Nephron progenitor cell (in vitro differentiated cells): ENCODE measurements around the gene PKD1L1.

Source experiments
- DNase-seq: peaks from one replicate; pipeline ENCODE4 v3.0.0; 2021
- H3K27ac Mint-ChIP-seq: 2 replicates; pipeline ENCODE4 v1.8.0; 2021; ENCODE audit warnings: mild to moderate bottlenecking, moderate library complexity, mixed read lengths
- H3K27me3 Mint-ChIP-seq: 2 replicates; pipeline ENCODE4 v1.8.0; 2021; ENCODE audit warnings: mild to moderate bottlenecking, low read depth, mixed read lengths; ENCODE audit not compliant: poor library complexity
- H3K36me3 Mint-ChIP-seq: 2 replicates; pipeline ENCODE4 v1.8.0; 2021; ENCODE audit warnings: low read depth, mixed read lengths
- H3K4me1 Mint-ChIP-seq: 2 replicates; pipeline ENCODE4 v1.8.0; 2021; ENCODE audit warnings: mixed read lengths
- H3K4me3 Mint-ChIP-seq: 2 replicates; pipeline ENCODE4 v1.8.0; 2021; ENCODE audit warnings: mild to moderate bottlenecking, moderate library complexity, mixed read lengths
- H3K9me3 Mint-ChIP-seq: 2 replicates; pipeline ENCODE4 v1.8.0; 2021; ENCODE audit warnings: mild to moderate bottlenecking, moderate library complexity, mixed read lengths
- TF ChIP-seq, protein P1 (sequence below): fragments of 200-600 bp; sonication (generic); IDR thresholded peaks from 2 replicates; pipeline ENCODE4 v1.5.0; 2021; ENCODE audit warnings: antibody characterized with exemption

Gene PKD1L1

DNA sequence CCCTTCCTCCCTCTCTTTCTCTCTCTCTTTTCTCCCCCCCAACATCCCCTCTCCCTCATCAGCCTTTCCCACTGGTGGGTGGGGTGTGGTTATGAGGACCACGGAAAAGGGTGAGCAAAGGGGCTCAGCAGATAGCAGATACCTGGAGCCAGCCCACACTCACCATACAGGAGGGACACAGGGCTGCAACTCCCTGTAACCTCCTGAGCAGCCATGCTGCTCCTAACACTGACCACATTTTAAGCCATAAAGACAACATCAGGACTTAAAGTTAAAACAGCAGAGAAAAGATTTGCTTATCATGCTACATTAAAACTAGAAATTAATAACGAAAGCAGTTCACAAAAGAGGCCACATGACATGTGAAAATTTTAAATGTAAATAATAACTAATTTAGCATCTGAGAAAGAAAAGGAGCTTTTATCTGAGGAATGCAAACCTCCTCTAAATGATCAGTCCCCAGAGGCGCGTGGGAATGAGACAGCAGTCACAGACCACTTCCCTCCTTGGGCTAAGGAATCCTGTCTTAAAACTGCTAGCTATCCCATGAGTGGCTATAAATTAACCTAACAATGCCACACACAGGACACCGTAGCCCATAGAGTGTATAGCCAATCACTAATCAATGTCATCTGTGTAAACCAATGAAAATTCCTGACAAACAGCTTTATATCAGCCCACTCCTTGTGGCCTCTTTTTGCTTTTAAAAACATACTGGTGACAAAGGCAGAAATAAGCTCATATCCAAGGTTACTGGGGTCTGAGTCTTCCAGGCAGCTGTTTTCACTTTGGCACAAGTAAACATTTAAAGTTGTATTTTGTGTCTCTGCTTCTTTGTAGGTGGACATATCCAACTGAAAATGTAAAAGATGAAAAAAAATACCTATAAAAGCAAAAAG is 33.3 kb downstream of the PKD1L1 start:
- peak overlapping the region; percentile 22 for H3K4me3 Mint-ChIP-seq
- H3K36me3 Mint-ChIP-seq = peaks cover 51% of the 10 kb centered on the region
- TF ChIP-seq, protein P1, sequence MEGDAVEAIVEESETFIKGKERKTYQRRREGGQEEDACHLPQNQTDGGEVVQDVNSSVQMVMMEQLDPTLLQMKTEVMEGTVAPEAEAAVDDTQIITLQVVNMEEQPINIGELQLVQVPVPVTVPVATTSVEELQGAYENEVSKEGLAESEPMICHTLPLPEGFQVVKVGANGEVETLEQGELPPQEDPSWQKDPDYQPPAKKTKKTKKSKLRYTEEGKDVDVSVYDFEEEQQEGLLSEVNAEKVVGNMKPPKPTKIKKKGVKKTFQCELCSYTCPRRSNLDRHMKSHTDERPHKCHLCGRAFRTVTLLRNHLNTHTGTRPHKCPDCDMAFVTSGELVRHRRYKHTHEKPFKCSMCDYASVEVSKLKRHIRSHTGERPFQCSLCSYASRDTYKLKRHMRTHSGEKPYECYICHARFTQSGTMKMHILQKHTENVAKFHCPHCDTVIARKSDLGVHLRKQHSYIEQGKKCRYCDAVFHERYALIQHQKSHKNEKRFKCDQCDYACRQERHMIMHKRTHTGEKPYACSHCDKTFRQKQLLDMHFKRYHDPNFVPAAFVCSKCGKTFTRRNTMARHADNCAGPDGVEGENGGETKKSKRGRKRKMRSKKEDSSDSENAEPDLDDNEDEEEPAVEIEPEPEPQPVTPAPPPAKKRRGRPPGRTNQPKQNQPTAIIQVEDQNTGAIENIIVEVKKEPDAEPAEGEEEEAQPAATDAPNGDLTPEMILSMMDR = no peak
- H3K27me3 Mint-ChIP-seq = peaks cover 4% of the 10 kb centered on the region
- peaks cover 45% of the 10 kb centered on the region for H3K4me1 Mint-ChIP-seq
- peak overlapping the region; percentile 96 for H3K27ac Mint-ChIP-seq
- DNase-seq = peak; percentile 74
- H3K9me3 Mint-ChIP-seq = peaks cover 66% of the 10 kb centered on the region

DNA sequence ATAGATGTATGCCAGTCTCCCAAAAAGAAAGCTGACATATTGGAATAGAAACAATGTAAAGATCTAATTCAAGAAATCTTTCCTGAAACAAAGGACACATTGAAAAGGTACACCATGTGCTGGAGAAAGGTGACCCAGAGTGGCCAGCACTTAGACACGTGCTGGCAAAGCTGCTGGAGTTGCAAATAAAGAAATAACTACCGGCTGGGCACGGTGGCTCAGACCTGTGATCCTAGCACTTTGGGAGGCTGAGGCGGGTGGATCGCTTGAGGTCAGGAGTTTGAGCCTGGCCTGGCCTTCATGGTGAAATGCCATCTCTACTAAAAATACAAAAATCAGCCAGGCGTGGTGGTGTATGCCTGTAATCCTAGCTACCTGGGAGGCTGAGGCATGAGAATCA is 35.9 kb downstream of the PKD1L1 start:
- DNase-seq = no peak
- Mint-ChIP-seq H3K4me3 (no peak overlapping the region), H3K9me3 (peaks cover 45% of the 10 kb centered on the region), H3K4me1 (peaks cover 72% of the 10 kb centered on the region), H3K27me3 (peaks cover 4% of the 10 kb centered on the region), H3K36me3 (peaks cover 27% of the 10 kb centered on the region), H3K27ac (no peak overlapping the region)
- TF ChIP-seq, protein P1 = no peak

DNA sequence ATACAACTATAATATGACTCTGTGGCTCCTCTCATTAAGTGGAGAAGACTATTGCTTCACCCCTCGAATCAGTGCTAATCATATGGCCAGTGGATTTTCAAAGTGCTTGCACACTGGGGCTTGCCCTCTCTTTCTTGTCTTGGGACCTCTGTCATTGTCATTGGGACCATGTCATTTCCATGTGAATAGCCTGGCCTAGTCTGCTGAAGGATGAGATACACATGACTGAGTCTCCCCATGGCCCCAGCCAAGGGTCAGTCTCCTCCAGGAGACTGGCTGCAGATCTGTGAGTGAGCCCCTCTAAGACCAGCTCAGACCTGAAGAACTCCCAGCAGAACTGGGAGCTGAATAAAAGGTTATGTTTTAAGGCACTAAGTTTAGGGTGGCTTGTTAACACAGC is 39.5 kb downstream of the PKD1L1 start:
- H3K4me1 Mint-ChIP-seq = peaks cover 63% of the 10 kb centered on the region
- H3K27ac Mint-ChIP-seq = peak overlapping the region; percentile 9

DNA sequence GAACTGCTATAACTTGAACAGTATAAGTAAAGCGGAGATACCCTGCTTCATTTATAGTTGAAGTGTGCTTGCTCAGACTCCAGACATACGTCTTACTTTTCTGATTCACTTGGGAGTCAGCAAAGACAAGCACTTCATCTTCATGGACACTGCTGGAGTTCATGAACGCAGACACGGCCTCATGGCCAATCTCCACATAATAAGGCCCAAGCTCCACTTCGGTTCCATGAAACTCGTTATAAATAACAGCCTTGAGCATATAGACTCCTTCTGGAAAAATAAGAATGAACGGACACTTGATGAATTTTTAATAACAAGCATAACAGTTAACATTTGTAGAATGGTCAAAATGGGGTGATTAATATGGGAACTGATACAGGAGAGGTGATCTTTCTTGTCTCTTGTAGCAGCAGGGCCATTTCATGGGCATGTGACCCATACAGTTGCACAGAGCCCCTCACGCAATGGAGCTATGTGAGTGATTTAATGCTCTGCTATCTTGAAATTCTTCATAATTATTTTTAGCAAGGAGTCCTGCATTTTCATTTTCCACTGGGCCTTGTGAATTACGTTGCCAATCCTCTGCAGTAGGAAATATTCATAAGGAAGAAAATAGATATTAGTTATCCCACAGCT is 40.2 kb downstream of the PKD1L1 start:
- Mint-ChIP-seq H3K27me3 (peaks cover 12% of the 10 kb centered on the region), H3K4me3 (no peak overlapping the region), H3K4me1 (peaks cover 59% of the 10 kb centered on the region), H3K9me3 (peaks cover 25% of the 10 kb centered on the region), H3K27ac (no peak overlapping the region), H3K36me3 (peaks cover 18% of the 10 kb centered on the region)
- DNase-seq = no peak
- TF ChIP-seq, protein P1 = no peak

More for the DNA sequence above, 39.5 kb downstream of the PKD1L1 start:
- no peak for DNase-seq
- Mint-ChIP-seq H3K27me3 (peaks cover 8% of the 10 kb centered on the region), H3K36me3 (peaks cover 18% of the 10 kb centered on the region), H3K9me3 (peaks cover 30% of the 10 kb centered on the region), H3K4me3 (no peak overlapping the region)
- TF ChIP-seq, protein P1 = no peak

DNA sequence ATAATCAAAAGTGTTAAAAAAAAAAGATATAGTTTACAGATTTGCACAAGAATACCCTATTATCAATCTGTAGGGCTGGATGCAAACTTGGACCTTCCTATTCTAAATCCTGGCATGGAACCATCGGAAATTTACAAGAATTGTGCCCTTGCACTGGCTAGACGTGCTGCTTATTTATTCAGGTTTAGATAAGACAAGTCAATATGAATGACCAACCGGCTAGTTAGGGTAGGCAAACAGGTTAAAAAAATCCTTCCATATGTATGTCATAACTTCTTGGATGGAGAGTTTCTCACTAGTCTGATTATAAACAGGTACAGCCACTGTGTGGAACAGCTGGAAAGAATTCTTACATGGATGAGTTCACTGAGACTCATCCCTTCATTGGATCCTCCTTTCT is 41.4 kb downstream of the PKD1L1 start:
- Mint-ChIP-seq H3K27me3 (peaks cover 13% of the 10 kb centered on the region), H3K4me1 (peaks cover 65% of the 10 kb centered on the region), H3K9me3 (peaks cover 15% of the 10 kb centered on the region), H3K4me3 (no peak overlapping the region), H3K27ac (no peak overlapping the region), H3K36me3 (peaks cover 9% of the 10 kb centered on the region)
- TF ChIP-seq, protein P1 = no peak
- no peak for DNase-seq
